ENCODE measurements around the gene KHDC1L.
"Not testable (repeated sequence)": the region's sequence is repeated elsewhere in the genome, so short reads cannot be mapped to it uniquely, and the experiment has no call there.

The KHDC1L gene, protein sequence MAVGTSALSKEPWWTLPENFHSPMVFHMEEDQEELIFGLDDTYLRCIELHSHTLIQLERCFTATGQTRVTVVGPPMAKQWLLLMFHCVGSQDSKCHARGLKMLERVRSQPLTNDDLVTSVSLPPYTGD

DNA sequence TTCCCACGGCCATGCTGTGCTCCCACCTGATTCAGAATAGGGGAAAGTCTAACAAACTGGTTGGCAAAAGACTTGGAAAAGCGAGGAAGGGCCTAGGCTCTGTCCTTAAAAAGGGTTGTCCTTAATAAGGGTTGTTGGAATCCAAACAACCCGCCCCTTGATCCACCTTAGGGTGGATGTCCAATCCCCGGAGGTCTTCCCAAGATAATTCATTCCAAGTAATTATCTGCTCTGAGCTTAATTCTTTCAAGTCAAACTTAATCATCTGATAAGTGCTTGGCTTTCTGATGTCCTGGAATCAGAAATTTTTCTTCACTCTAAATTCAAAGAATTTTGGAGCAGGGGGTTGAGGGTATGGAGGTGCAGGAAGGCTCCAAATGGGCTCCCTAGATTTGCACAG lies at the start of gene KHDC1L:
KHDC1L (minus strand) TSS at position 101 of the 400 bp plus-strand sequence; CDS start at position 13, 88 bp downstream.
- TF ChIP-seq, protein P1, sequence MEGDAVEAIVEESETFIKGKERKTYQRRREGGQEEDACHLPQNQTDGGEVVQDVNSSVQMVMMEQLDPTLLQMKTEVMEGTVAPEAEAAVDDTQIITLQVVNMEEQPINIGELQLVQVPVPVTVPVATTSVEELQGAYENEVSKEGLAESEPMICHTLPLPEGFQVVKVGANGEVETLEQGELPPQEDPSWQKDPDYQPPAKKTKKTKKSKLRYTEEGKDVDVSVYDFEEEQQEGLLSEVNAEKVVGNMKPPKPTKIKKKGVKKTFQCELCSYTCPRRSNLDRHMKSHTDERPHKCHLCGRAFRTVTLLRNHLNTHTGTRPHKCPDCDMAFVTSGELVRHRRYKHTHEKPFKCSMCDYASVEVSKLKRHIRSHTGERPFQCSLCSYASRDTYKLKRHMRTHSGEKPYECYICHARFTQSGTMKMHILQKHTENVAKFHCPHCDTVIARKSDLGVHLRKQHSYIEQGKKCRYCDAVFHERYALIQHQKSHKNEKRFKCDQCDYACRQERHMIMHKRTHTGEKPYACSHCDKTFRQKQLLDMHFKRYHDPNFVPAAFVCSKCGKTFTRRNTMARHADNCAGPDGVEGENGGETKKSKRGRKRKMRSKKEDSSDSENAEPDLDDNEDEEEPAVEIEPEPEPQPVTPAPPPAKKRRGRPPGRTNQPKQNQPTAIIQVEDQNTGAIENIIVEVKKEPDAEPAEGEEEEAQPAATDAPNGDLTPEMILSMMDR (IDR thresholded peaks at IDR 0.05; ENCODE audit: extremely low read depth, missing control alignments), result no peak
- DNase-seq (ENCODE audit: low spot score), result no peak

DNA sequence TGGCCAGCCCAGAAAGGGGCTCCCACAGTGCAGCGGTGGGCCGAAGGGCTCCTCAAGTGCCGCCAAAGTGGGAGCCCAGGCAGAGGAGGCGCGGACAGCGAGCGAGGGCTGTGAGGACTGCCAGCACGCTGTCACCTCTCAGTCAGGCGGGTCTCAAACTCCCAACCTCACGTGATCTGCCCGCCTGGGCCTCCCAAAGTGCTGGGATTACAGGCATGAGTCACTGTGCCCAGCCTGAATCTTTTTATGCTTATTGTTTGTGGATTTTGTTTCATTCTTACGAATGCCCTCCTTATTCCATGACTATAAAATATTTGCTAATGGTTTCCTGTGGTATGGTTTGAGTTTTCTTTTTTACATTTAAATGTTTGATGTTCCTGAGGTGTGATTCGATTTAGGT lies 44.0 kb upstream of the KHDC1L start:
- not testable (repeated sequence) for DNase-seq (ENCODE audit: low spot score)

DNA sequence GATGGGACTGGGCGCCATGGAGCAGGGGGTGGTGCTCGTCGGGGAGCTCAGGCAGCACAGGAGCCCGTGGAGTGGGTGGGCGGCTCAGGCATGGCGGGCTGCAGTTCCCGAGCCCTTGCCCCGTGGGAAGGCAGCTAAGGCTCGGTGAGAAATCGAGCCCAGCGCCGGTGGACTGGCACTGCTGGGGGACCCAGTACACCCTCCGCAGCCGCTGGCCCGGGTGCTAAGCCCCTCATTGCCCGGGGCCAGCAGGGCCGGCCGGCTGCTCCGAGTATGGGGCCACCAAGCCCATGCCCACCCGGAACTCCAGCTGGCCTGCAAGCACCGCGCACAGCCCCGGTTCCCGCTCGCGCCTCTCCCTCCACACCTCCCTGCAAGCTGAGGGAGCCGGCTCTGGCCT lies 43.6 kb upstream of the KHDC1L start:
- DNase-seq (ENCODE audit: low spot score), result not testable (repeated sequence)

DNA sequence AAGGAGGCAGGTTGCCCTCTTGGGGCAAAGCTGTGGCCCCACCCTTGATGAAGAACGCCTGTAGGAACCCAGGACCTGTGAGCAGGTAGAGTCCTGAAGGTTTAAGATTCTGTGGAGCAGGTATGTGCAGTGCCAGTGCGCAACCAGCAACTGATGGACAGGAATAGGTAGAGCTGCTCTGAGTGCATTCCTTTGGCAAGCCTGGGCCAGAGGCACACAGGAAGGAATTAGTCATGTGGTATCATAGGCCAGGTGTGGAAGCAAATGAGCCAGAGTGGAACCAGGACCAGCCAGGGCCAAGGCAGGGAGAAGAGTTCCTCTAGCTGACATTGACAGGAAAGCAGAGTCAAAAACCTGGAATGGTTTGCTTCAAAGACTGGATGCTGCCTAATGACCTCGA lies 39.1 kb upstream of the KHDC1L start:
- peak; percentile 23 for DNase-seq (ENCODE audit: low spot score)
- TF ChIP-seq, protein P1 (IDR thresholded peaks at IDR 0.05; ENCODE audit: extremely low read depth, missing control alignments), result no peak

DNA sequence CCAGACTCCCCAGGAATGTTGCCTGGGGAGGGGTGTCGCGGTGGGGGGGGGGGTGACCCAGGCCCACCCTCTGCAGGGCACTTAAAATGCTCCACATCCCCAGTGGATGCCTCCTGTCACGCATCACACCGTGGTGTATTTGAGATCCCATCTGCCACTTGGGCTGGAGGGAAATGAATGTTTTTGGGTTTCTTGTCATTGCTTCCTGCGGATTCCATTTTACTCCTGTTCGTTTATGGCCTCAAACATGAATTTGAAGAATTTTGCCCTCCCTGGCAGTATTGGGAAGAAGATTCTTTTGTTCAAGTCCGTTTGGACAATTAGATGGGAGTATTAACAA lies 38.2 kb upstream of the KHDC1L start:
- DNase-seq (ENCODE audit: low spot score), result peak; percentile 41
- TF ChIP-seq, protein P1 (IDR thresholded peaks at IDR 0.05; ENCODE audit: extremely low read depth, missing control alignments), result no peak

DNA sequence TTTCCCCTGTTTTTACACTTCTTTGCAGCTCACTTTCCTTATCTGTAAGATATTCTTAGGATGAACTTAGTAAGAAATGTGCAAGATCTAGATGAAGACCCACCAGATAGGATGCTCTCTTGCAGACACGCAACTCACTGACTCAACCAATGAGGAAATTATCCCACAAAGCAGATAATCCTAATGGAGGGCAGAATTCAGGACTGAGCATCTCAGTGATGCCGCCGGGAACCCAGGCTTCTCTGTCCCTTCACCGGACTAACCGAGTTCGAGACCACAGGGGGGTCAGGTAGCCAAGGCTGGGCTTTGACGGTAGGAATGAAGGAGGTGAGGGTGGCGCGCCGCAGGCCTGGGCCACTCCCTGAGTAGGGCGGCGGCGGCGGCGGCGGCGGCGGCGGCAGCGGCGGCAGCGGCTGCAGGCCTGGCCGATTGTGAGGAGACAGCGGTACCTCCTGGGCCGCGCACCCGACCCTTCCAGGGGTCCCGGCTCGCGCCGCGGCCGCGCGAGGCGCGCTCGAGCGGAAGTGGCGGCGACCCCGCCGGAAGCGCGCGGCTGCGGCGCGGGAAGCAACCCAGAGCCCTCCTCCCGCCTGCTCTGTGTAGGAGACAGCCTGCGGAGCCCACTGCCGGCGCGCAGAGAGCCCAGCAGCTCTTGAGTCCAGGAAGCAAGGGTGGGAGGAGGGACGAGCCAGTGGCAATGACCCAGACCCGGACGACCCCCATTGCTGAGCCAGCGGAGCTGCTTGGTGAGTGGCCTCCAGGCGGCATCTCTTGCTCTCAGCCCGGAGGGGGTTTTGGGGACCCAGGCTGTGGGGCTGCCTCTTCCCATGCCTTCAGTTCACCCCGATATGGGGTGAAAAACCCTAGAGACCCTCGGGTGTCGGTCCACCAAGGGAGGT lies 37.6 kb upstream of the KHDC1L start, which contains the start of gene KHDC1:
KHDC1 (minus strand) TSS at position 526 of the 899 bp plus-strand sequence. CDS start 20,679 bp downstream, outside the sequence.
- peak; percentile 89 for DNase-seq (ENCODE audit: low spot score)
- TF ChIP-seq, protein P1 (IDR thresholded peaks at IDR 0.05; ENCODE audit: extremely low read depth, missing control alignments), result no peak

DNA sequence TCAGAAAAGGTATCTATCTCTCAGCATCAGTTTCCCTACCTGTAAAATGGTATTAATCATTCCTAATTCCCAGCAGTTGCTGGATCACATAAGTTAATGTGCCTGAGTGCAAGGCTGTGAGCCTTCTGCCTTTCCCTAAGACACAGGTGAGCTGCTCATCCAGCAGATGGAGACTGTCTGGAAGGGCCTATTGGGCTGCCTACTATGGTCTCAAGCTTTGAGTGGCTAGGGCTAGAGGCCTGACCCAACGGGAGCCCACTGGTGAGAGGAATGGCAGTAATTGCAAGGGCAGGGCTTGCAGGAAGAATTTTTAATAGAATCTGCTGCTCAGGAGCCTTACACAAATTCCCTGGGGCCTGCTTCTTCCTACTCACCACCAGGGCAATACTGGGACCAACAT lies 33.4 kb upstream of the KHDC1L start:
- TF ChIP-seq, protein P1 (IDR thresholded peaks at IDR 0.05; ENCODE audit: extremely low read depth, missing control alignments), result no peak

DNA sequence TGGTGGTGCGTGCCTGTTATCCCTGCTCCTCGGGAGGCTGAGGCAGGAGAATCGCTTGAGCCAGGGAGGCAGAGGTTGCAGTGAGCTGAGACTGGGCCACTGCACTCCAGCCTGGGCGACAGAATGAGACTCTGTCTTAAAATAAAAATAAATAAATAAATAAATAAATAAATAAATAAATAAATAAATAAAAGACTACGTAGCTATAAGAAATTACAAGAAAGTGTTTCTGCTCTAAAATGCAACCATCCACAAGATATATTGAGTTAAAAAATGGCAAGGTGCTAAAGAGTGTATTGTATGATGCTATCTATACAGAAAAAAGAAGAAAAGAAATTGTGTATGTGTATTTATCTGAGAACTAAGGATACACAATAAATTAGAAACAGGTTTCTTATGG lies 29.0 kb upstream of the KHDC1L start:
- DNase-seq (ENCODE audit: low spot score), result not testable (repeated sequence)

More for the DNA sequence above, 33.4 kb upstream of the KHDC1L start:
- no peak for DNase-seq (ENCODE audit: low spot score)

DNA sequence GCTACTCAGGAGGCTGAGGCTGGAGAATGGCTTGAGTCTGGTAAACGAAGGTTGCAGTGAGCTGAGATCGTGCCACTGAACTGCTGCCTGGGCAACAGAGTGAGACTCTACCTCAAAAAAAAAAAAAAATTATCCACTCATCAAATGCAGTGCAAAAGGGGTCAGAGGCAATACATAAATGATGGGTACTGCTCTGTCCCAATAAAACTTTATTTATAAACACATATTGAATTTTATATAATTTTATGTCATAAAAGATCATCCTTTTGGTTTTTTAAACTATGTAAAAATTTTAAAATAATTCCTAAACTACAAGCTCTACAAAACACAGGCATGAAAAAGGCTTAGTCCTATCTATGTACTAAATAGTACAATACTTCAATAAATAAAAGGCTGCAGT lies 27.4 kb upstream of the KHDC1L start:
- TF ChIP-seq, protein P1 (IDR thresholded peaks at IDR 0.05; ENCODE audit: extremely low read depth, missing control alignments), result no peak
- no peak for DNase-seq (ENCODE audit: low spot score)

All from GM20000 (cell line).